Measurements from ENCODE around the gene LETMD1.

The LETMD1 gene

DNA sequence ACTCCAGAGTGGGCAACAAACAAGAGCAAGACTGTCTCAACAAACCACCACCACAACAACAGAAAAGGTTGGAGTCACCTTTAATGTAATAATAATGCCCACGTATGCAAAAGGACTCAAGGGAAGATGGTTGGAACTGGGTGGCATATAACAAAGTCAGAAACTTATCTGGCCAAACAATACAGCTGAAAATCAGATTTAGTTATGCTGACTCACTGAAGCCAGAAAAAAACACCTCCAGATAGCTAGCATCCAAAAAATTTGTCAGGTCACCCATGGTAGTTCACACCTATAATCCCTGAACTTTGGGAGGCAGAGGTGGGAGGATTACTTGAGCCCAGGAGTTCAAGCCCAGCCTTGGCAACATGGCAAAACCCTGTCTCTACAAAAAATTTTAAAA lies 46.3 kb upstream of the LETMD1 start:
- DNase-seq (ENCODE audit: low read depth in 1 of 2, low spot score in 1 of 2): no peak
- no peak overlapping the region for H3K27ac ChIP-seq (replicated peaks)
- H3K4me3 ChIP-seq (replicated peaks; ENCODE audit: insufficient read depth, low read length): no peak overlapping the region
- TF ChIP-seq GABPA (IDR thresholded peaks at IDR 0.05; ENCODE audit: low read depth): no peak
- TF ChIP-seq, protein P1, sequence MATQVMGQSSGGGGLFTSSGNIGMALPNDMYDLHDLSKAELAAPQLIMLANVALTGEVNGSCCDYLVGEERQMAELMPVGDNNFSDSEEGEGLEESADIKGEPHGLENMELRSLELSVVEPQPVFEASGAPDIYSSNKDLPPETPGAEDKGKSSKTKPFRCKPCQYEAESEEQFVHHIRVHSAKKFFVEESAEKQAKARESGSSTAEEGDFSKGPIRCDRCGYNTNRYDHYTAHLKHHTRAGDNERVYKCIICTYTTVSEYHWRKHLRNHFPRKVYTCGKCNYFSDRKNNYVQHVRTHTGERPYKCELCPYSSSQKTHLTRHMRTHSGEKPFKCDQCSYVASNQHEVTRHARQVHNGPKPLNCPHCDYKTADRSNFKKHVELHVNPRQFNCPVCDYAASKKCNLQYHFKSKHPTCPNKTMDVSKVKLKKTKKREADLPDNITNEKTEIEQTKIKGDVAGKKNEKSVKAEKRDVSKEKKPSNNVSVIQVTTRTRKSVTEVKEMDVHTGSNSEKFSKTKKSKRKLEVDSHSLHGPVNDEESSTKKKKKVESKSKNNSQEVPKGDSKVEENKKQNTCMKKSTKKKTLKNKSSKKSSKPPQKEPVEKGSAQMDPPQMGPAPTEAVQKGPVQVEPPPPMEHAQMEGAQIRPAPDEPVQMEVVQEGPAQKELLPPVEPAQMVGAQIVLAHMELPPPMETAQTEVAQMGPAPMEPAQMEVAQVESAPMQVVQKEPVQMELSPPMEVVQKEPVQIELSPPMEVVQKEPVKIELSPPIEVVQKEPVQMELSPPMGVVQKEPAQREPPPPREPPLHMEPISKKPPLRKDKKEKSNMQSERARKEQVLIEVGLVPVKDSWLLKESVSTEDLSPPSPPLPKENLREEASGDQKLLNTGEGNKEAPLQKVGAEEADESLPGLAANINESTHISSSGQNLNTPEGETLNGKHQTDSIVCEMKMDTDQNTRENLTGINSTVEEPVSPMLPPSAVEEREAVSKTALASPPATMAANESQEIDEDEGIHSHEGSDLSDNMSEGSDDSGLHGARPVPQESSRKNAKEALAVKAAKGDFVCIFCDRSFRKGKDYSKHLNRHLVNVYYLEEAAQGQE (IDR thresholded peaks at IDR 0.05; ENCODE audit: insufficient replicate concordance, low read depth): no peak
- no peak for TF ChIP-seq SPI1 (IDR thresholded peaks at IDR 0.05; ENCODE audit: borderline replicate concordance, low read depth)
- TF ChIP-seq, protein P2, sequence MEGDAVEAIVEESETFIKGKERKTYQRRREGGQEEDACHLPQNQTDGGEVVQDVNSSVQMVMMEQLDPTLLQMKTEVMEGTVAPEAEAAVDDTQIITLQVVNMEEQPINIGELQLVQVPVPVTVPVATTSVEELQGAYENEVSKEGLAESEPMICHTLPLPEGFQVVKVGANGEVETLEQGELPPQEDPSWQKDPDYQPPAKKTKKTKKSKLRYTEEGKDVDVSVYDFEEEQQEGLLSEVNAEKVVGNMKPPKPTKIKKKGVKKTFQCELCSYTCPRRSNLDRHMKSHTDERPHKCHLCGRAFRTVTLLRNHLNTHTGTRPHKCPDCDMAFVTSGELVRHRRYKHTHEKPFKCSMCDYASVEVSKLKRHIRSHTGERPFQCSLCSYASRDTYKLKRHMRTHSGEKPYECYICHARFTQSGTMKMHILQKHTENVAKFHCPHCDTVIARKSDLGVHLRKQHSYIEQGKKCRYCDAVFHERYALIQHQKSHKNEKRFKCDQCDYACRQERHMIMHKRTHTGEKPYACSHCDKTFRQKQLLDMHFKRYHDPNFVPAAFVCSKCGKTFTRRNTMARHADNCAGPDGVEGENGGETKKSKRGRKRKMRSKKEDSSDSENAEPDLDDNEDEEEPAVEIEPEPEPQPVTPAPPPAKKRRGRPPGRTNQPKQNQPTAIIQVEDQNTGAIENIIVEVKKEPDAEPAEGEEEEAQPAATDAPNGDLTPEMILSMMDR (IDR thresholded peaks at IDR 0.05; ENCODE audit: insufficient read depth, low read length): no peak
- no peak for TF ChIP-seq POLR2AphosphoS5 (IDR thresholded peaks at IDR 0.05; ENCODE audit: low read depth)
- H3K27me3 ChIP-seq (ENCODE audit: insufficient read depth, poor library complexity, severe bottlenecking): no peaks in the 10 kb centered on the region

DNA sequence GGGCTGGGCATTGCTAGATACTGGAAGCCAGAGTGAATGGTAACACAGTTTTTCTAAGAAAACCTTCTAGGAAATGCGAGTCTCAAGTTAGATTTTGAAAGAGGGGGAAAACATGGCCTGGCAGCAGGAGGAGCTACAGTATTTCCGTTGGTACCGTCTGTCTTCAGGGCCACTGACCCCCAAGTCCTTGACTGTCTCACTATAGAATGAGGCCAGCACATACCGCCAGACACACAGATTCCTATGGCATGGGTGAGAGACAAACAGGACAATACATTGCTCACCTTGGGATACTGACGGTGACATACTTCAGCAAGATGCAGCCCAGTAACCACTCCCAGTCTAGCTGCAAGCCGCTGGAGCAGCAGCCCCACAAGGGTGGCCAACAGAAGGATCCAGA lies 43.6 kb upstream of the LETMD1 start:
- Histone ChIP-seq H3K27me3 (ENCODE audit: insufficient read depth, poor library complexity, severe bottlenecking) (no peaks in the 10 kb centered on the region), H3K4me3 (replicated peaks; ENCODE audit: insufficient read depth, low read length) (no peak overlapping the region), H3K27ac (replicated peaks) (no peak overlapping the region)
- TF ChIP-seq, protein P2 (IDR thresholded peaks at IDR 0.05; ENCODE audit: insufficient read depth, low read length): no peak
- no peak for TF ChIP-seq SPI1 (IDR thresholded peaks at IDR 0.05; ENCODE audit: borderline replicate concordance, low read depth)
- TF ChIP-seq GABPA (IDR thresholded peaks at IDR 0.05; ENCODE audit: low read depth): no peak
- TF ChIP-seq, protein P1 (IDR thresholded peaks at IDR 0.05; ENCODE audit: insufficient replicate concordance, low read depth): no peak
- no peak for TF ChIP-seq POLR2AphosphoS5 (IDR thresholded peaks at IDR 0.05; ENCODE audit: low read depth)
- no peak for DNase-seq (ENCODE audit: low read depth in 1 of 2, low spot score in 1 of 2)

DNA sequence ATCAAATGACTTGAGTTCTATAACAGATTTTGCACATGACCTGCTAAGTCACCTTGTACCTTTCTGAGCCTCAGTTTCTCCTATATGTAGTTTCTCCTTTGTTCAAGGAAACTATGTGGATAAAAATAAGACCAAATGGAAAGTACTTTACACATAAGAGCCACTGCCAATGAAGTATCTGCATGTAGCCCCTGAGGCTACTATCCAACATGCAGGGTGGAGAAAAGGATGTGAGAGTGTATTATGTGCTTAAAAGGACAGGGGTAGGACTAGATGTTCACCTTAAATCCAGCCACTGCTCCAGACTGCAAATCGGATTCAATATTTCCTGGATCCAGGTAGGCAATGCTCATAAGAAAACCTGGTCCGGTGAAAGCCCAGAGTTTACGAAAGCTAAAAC lies 43.1 kb upstream of the LETMD1 start:
- no peaks in the 10 kb centered on the region for H3K27me3 ChIP-seq (ENCODE audit: insufficient read depth, poor library complexity, severe bottlenecking)
- TF ChIP-seq, protein P2 (IDR thresholded peaks at IDR 0.05; ENCODE audit: insufficient read depth, low read length): no peak
- TF ChIP-seq POLR2AphosphoS5 (IDR thresholded peaks at IDR 0.05; ENCODE audit: low read depth) (no peak), SPI1 (IDR thresholded peaks at IDR 0.05; ENCODE audit: borderline replicate concordance, low read depth) (no peak), GABPA (IDR thresholded peaks at IDR 0.05; ENCODE audit: low read depth) (no peak)
- TF ChIP-seq, protein P1 (IDR thresholded peaks at IDR 0.05; ENCODE audit: insufficient replicate concordance, low read depth): no peak
- H3K27ac ChIP-seq (replicated peaks): no peak overlapping the region

More for the DNA sequence above, 43.1 kb upstream of the LETMD1 start:
- no peak for DNase-seq (ENCODE audit: low read depth in 1 of 2, low spot score in 1 of 2)
- H3K4me3 ChIP-seq (replicated peaks; ENCODE audit: insufficient read depth, low read length): no peak overlapping the region

Data from HL-60 (cell line).